ENCODE results near the gene CHID1. TPM values are rescaled to one million over a fixed set of nuclear protein-coding genes. Genes with fewer than 3 reads are reported as not detected.

The CHID1 gene
- total and polyA plus RNA-seq, 2 donors, result 17.8 to 35.7 TPM

DNA sequence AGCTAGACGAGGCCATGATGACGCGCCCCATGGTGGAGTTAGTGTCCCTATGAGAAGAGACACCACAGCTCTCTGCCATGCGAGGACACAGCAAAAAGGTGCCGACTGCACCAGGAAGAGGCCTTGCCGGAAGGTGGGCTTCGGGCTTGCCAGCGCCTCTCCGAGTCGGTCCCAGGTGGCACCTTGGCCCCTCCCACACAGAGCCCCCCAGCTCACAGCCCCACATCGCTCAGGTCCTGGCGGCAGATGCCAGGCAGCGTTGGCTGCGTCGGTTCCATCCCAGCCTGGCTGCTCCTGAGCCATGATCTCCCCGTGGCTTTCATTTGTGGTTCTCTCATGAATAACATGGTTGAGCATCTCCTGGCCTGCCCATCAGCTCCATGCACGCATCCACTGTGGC is 24.0 kb downstream of the CHID1 start:
- WGBS, result 97% methylated on average over 17 of the region's 17 CpGs

DNA sequence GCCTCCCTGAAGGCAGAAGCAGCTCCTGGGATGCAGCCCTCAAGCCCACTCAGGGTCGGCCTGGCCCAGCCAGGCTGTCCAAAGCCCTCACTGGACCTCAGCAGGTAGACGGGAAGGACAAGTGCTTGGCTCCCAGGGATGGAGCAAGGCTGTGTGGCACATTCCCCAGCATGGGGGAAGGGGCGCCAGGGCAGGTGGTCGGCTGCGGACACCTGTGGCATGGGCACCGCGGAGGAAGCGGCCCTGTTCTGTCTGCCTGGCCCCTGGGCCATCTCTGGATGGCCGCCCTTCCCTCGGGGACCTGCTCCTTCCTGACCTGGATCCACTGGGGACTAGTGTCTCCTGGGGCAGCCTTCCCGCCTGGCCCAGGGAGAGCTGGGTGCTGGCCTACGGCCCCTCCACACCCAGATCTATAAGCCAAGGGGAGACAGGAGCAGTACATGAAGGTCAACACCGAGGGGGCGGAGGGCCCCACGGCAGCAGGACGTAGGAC is 26.0 kb downstream of the CHID1 start:
- no peaks in the 10 kb centered on the region for H3K9me3 ChIP-seq (ENCODE audit: control insufficient read depth in 2 of 2, insufficient read depth in 1 of 2, low read length in 1 of 2)
- H3K27me3 ChIP-seq (ENCODE audit: control insufficient read depth in 2 of 2, insufficient read depth in 1 of 2, low read length in 1 of 2), result no peaks in the 10 kb centered on the region
- H3K4me1 ChIP-seq (ENCODE audit: control insufficient read depth in 2 of 2, insufficient read depth in 2 of 2, low read length in 2 of 2), result no peaks in the 10 kb centered on the region
- peaks cover 14 to 32% of the 10 kb centered on the region in 2 donors for H3K36me3 ChIP-seq (ENCODE audit: control insufficient read depth in 2 of 2, insufficient read depth in 2 of 2, low read length in 1 of 2)
- no peak overlapping the region for H3K27ac ChIP-seq (ENCODE audit: low read depth in 1 of 2, low read length in 1 of 2)
- DNase-seq (ENCODE audit: low read depth in 6 of 9, low spot score in 9 of 9), result no peak
- WGBS, result 91% methylated on average over 16 of the region's 16 CpGs
- no peak overlapping the region for H3K4me3 ChIP-seq (ENCODE audit: low read length in 2 of 2)

More for the DNA sequence above, 24.0 kb downstream of the CHID1 start:
- Histone ChIP-seq H3K27me3 (ENCODE audit: control insufficient read depth in 2 of 2, insufficient read depth in 1 of 2, low read length in 1 of 2) (no peaks in the 10 kb centered on the region), H3K4me3 (ENCODE audit: low read length in 2 of 2) (no peak overlapping the region), H3K4me1 (ENCODE audit: control insufficient read depth in 2 of 2, insufficient read depth in 2 of 2, low read length in 2 of 2) (no peaks in the 10 kb centered on the region), H3K9me3 (ENCODE audit: control insufficient read depth in 2 of 2, insufficient read depth in 1 of 2, low read length in 1 of 2) (no peaks in the 10 kb centered on the region), H3K36me3 (ENCODE audit: control insufficient read depth in 2 of 2, insufficient read depth in 2 of 2, low read length in 1 of 2) (peaks cover 4 to 27% of the 10 kb centered on the region in 2 donors), H3K27ac (ENCODE audit: low read depth in 1 of 2, low read length in 1 of 2) (no peak overlapping the region)
- DNase-seq (ENCODE audit: low read depth in 6 of 9, low spot score in 9 of 9), result no peak

DNA sequence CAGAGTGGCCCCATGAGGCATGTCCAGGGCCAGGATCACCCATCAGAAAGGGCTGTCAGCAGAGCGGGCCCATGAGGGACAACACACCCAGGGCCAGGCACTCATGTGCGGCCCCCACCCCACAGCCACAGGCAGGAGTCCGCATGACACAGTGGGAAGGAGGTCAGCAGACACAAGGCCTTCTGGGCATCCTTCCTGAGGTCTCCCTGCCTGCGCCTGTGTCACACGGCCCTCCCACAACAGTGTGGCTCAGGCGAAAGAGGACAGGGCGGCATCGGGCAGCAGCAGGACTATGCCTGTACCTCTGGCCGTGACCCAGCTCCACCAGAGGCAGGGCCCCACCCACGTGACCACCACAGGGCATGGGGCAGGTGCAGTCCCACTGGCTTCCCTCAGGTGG is 27.1 kb downstream of the CHID1 start:
- Histone ChIP-seq H3K4me1 (ENCODE audit: control insufficient read depth in 2 of 2, insufficient read depth in 2 of 2, low read length in 2 of 2) (no peaks in the 10 kb centered on the region), H3K4me3 (ENCODE audit: low read length in 2 of 2) (no peak overlapping the region), H3K9me3 (ENCODE audit: control insufficient read depth in 2 of 2, insufficient read depth in 1 of 2, low read length in 1 of 2) (no peaks in the 10 kb centered on the region), H3K36me3 (ENCODE audit: control insufficient read depth in 2 of 2, insufficient read depth in 2 of 2, low read length in 1 of 2) (peaks cover 14 to 32% of the 10 kb centered on the region in 2 donors), H3K27me3 (ENCODE audit: control insufficient read depth in 2 of 2, insufficient read depth in 1 of 2, low read length in 1 of 2) (no peaks in the 10 kb centered on the region), H3K27ac (ENCODE audit: low read depth in 1 of 2, low read length in 1 of 2) (no peak overlapping the region)
- WGBS, result 93% methylated on average over 10 of the region's 10 CpGs
- DNase-seq (ENCODE audit: low read depth in 6 of 9, low spot score in 9 of 9), result no peak

DNA sequence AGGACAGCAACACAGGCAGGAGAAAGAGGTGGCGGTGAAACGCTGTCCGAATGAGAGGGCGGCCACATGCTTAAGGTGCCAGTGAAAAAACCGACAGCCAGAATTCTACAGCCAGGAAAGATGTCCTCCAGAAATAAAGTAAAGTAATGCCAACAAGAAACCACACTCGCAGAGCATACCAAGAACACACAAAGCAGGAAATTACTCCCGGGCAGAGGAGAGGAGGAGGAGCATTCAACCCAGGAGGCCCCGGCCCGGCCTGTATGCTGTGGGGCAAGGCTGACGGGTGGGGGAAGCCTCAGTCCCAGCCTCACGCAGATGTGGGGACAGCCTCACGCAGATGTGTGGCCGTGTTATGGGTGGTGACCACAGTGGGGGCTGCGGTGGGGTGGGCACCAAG is 28.0 kb downstream of the CHID1 start:
- DNase-seq (ENCODE audit: low read depth in 6 of 9, low spot score in 9 of 9), result no peak
- 84% methylated on average over 14 of the region's 14 CpGs for WGBS
- Histone ChIP-seq H3K27ac (ENCODE audit: low read depth in 1 of 2, low read length in 1 of 2) (no peak overlapping the region), H3K4me1 (ENCODE audit: control insufficient read depth in 2 of 2, insufficient read depth in 2 of 2, low read length in 2 of 2) (no peaks in the 10 kb centered on the region), H3K4me3 (ENCODE audit: low read length in 2 of 2) (no peak overlapping the region), H3K9me3 (ENCODE audit: control insufficient read depth in 2 of 2, insufficient read depth in 1 of 2, low read length in 1 of 2) (no peaks in the 10 kb centered on the region), H3K27me3 (ENCODE audit: control insufficient read depth in 2 of 2, insufficient read depth in 1 of 2, low read length in 1 of 2) (no peaks in the 10 kb centered on the region), H3K36me3 (ENCODE audit: control insufficient read depth in 2 of 2, insufficient read depth in 2 of 2, low read length in 1 of 2) (peaks cover 16 to 32% of the 10 kb centered on the region in 2 donors)

DNA sequence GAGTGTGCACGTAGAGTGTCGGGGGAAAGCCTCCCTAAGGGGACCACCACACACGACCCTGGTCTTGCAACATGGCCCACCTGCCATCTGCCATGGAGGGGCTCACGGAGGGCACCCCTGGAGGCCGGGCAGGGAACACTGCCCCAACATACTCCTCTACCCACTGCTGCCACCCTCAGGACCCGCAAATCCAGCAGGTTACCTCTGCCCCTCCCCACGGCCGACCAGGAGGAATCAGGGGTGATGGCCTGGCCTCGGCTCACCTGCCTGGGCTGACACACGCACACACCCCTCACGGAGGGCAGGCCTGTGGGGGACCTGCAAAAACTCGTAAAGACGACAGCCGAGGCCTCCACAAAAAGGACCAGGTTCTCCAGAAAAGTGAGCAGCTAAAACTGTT is 30.2 kb downstream of the CHID1 start:
- Histone ChIP-seq H3K27ac (ENCODE audit: low read depth in 1 of 2, low read length in 1 of 2) (no peak overlapping the region), H3K9me3 (ENCODE audit: control insufficient read depth in 2 of 2, insufficient read depth in 1 of 2, low read length in 1 of 2) (no peaks in the 10 kb centered on the region), H3K27me3 (ENCODE audit: control insufficient read depth in 2 of 2, insufficient read depth in 1 of 2, low read length in 1 of 2) (no peaks in the 10 kb centered on the region), H3K36me3 (ENCODE audit: control insufficient read depth in 2 of 2, insufficient read depth in 2 of 2, low read length in 1 of 2) (peaks cover 19 to 23% of the 10 kb centered on the region in 2 donors), H3K4me3 (ENCODE audit: low read length in 2 of 2) (no peak overlapping the region), H3K4me1 (ENCODE audit: control insufficient read depth in 2 of 2, insufficient read depth in 2 of 2, low read length in 2 of 2) (no peaks in the 10 kb centered on the region)
- WGBS, result 94% methylated on average over 14 of the region's 14 CpGs
- DNase-seq (ENCODE audit: low read depth in 6 of 9, low spot score in 9 of 9), result no peak

DNA sequence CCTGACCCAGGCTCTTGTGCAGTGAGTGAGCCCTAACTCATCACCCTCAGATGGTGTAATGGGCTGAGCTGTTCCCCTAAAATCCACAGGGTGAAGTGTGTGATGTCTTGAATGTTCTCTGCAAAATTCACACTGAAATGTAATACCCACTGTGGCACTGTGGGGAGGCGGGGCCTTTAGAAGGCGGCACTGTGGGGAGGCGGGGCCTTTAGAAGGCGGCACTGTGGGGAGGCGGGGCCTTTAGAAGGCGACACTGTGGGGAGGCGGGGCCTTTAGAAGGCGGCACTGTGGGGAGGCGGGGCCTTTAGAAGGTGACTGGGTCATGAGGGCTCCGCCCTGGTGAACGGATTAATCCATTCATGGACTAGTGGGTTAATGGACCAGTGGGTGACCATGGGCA is 33.0 kb downstream of the CHID1 start:
- no peak overlapping the region for H3K27ac ChIP-seq (ENCODE audit: low read depth in 1 of 2, low read length in 1 of 2)
- WGBS, result 98% methylated on average over 11 of the region's 11 CpGs
- DNase-seq (ENCODE audit: low read depth in 6 of 9, low spot score in 9 of 9), result no peak

DNA sequence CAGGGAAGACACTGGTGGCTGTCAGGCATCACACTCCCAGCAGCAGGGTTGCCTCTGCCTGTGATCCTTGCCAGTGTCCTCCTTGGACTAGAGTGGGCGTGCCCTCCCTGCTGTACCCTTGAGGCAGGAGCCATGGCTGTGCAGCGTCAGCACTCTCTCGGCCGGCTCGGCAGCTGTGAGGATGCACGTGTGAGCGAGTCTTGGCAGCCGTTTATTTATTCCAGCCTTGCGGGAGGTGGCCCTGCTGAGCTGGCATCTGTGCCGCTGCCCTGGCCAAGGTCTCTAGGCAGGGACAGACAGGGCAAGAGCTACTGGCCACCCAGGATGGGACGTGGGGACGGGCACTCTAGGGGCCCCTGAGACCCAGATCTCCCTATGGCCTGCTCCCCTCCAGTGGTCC is 34.1 kb downstream of the CHID1 start:
- H3K4me1 ChIP-seq (ENCODE audit: control insufficient read depth in 2 of 2, insufficient read depth in 2 of 2, low read length in 2 of 2), result no peaks in the 10 kb centered on the region
- 97% methylated on average over 12 of the region's 12 CpGs for WGBS
- H3K27me3 ChIP-seq (ENCODE audit: control insufficient read depth in 2 of 2, insufficient read depth in 1 of 2, low read length in 1 of 2), result no peaks in the 10 kb centered on the region
- no peaks in the 10 kb centered on the region for H3K9me3 ChIP-seq (ENCODE audit: control insufficient read depth in 2 of 2, insufficient read depth in 1 of 2, low read length in 1 of 2)
- peaks cover 19 to 23% of the 10 kb centered on the region in 2 donors for H3K36me3 ChIP-seq (ENCODE audit: control insufficient read depth in 2 of 2, insufficient read depth in 2 of 2, low read length in 1 of 2)
- no peak for DNase-seq (ENCODE audit: low read depth in 6 of 9, low spot score in 9 of 9)
- no peak overlapping the region for H3K27ac ChIP-seq (ENCODE audit: low read depth in 1 of 2, low read length in 1 of 2)
- no peak overlapping the region for H3K4me3 ChIP-seq (ENCODE audit: low read length in 2 of 2)

More for the DNA sequence above, 33.0 kb downstream of the CHID1 start:
- Histone ChIP-seq H3K27me3 (ENCODE audit: control insufficient read depth in 2 of 2, insufficient read depth in 1 of 2, low read length in 1 of 2) (no peaks in the 10 kb centered on the region), H3K9me3 (ENCODE audit: control insufficient read depth in 2 of 2, insufficient read depth in 1 of 2, low read length in 1 of 2) (no peaks in the 10 kb centered on the region), H3K4me3 (ENCODE audit: low read length in 2 of 2) (no peak overlapping the region), H3K36me3 (ENCODE audit: control insufficient read depth in 2 of 2, insufficient read depth in 2 of 2, low read length in 1 of 2) (peaks cover 17 to 23% of the 10 kb centered on the region in 2 donors), H3K4me1 (ENCODE audit: control insufficient read depth in 2 of 2, insufficient read depth in 2 of 2, low read length in 2 of 2) (no peaks in the 10 kb centered on the region)

DNA sequence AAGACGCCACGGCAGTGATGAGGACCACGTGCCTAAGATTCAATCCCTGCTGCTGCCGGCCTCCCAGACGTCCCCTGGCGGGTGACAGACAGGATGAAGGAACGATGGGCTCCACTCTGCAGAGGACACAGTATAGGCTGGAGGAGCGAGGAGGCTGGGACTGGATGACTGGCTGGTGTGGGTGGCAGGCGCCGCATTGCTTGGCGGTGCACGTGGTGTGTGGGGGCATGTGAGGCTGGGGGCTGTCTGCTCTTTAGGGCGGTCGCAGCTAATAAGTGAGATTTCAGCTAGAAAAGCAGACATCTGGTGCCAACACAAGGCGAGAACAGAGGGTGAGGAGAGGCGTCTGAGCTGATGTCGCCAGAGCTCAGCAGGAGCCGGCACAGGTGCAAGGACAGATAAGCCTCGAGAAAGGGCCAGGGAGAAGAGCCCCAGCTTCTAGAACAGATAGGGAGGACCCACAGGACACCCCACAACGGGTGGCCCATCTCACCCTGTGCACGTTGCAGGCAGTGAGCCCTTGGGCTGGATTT is 34.8 kb downstream of the CHID1 start:
- no peaks in the 10 kb centered on the region for H3K9me3 ChIP-seq (ENCODE audit: control insufficient read depth in 2 of 2, insufficient read depth in 1 of 2, low read length in 1 of 2)
- H3K4me1 ChIP-seq (ENCODE audit: control insufficient read depth in 2 of 2, insufficient read depth in 2 of 2, low read length in 2 of 2), result no peaks in the 10 kb centered on the region
- H3K36me3 ChIP-seq (ENCODE audit: control insufficient read depth in 2 of 2, insufficient read depth in 2 of 2, low read length in 1 of 2), result peaks cover 21 to 22% of the 10 kb centered on the region in 2 donors
- no peak overlapping the region for H3K27ac ChIP-seq (ENCODE audit: low read depth in 1 of 2, low read length in 1 of 2)
- H3K27me3 ChIP-seq (ENCODE audit: control insufficient read depth in 2 of 2, insufficient read depth in 1 of 2, low read length in 1 of 2), result no peaks in the 10 kb centered on the region
- DNase-seq (ENCODE audit: low read depth in 6 of 9, low spot score in 9 of 9), result no peak
- H3K4me3 ChIP-seq (ENCODE audit: low read length in 2 of 2), result no peak overlapping the region
- 96% methylated on average over 21 of the region's 21 CpGs for WGBS

DNA sequence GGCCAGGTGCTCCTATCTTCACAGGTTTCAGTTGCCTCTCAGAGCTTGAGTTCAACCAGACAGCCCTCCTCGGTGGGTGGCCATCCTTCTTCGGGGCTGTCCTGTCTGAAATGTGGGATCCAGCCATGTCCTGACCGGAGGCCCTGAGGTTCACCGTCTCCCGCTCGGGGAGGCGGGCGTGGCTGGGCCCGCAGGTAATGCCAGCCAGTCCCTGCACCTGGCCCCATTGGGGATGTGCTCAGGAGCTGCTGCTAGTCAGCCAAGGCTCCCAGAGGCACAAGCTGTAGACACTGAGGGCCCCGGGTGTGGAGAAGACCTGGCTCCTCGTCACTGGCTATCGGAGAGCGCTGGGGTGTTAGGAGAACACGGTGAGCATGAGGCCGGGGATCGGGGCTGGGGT is 35.4 kb downstream of the CHID1 start:
- DNase-seq (ENCODE audit: low read depth in 6 of 9, low spot score in 9 of 9), result no peak
- Histone ChIP-seq H3K4me3 (ENCODE audit: low read length in 2 of 2) (no peak overlapping the region), H3K4me1 (ENCODE audit: control insufficient read depth in 2 of 2, insufficient read depth in 2 of 2, low read length in 2 of 2) (no peaks in the 10 kb centered on the region), H3K27me3 (ENCODE audit: control insufficient read depth in 2 of 2, insufficient read depth in 1 of 2, low read length in 1 of 2) (no peaks in the 10 kb centered on the region), H3K9me3 (ENCODE audit: control insufficient read depth in 2 of 2, insufficient read depth in 1 of 2, low read length in 1 of 2) (no peaks in the 10 kb centered on the region), H3K27ac (ENCODE audit: low read depth in 1 of 2, low read length in 1 of 2) (no peak overlapping the region), H3K36me3 (ENCODE audit: control insufficient read depth in 2 of 2, insufficient read depth in 2 of 2, low read length in 1 of 2) (peaks cover 15 to 17% of the 10 kb centered on the region in 2 donors)
- 98% methylated on average over 16 of the region's 16 CpGs for WGBS
